Muscle of back (tissue), 11 donors: ENCODE data around the gene MYH6. TPM values are rescaled to one million over a fixed set of nuclear protein-coding genes. Genes with fewer than 3 reads are reported as not detected.
A peak's percentile ranks its signal among the peaks of the same experiment; 100 is the strongest.
"Not testable (repeated sequence)": the region's sequence is repeated elsewhere in the genome, so short reads cannot be mapped to it uniquely, and the experiment has no call there.

Source experiments
- DNase-seq, 3 donors: peaks; one replicate each; pipeline versions ENCODE4 v3.0.0 to v3.0.0-alpha.2; 2013
- polyA plus RNA-seq, 10 donors: library from polyadenylated mRNA; unstranded; fragments of 120-200 nt; gene quantifications; one replicate each; pipeline ENCODE4 v1.2.1, GENCODE V29; 2013; ENCODE audit not compliant: insufficient read length in 10 of 10

Gene MYH6
- polyA plus RNA-seq, 10 donors: 2.1 to 10.6 (median 5.5) TPM

DNA sequence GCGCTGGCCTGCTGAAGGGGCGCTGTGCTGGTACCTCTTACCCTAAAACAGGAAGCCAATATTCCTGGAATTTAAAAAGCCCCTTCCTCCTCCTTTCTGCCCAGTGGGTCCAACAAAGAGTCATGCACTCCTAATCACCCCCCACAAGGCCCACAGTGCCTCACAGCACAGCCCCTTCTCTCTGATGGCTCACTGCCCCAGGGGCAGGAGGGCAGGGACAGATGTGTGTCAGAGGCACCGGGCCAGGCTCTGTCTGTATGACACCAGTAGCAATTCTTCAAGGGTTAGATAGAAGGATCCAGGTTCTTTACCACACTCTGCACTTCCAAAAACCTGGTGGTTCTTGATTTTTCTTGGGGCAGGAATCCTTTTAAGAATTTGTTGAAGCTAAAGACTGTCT is 8.9 kb downstream of the MYH6 start:
- no peak for DNase-seq

DNA sequence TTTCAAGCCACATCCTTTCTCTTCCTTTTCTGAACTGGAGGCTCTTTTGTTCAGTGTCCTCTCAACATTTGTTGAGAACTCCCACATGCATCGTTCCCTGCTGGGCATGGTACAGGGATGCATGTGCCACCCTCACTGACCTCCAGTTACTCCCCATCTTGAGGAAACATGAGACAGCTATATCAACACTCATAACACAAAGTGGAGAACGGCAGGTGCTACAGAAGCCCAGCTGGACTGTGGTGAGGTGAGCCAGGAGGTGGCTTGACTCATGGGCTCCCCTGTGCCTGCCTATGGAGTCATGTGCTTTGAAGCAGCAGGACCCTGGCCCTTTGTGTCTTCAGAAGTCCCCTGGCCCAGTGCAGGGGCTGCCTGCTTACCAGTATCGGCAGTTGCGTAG is 9.7 kb downstream of the MYH6 start:
- no peak for DNase-seq

DNA sequence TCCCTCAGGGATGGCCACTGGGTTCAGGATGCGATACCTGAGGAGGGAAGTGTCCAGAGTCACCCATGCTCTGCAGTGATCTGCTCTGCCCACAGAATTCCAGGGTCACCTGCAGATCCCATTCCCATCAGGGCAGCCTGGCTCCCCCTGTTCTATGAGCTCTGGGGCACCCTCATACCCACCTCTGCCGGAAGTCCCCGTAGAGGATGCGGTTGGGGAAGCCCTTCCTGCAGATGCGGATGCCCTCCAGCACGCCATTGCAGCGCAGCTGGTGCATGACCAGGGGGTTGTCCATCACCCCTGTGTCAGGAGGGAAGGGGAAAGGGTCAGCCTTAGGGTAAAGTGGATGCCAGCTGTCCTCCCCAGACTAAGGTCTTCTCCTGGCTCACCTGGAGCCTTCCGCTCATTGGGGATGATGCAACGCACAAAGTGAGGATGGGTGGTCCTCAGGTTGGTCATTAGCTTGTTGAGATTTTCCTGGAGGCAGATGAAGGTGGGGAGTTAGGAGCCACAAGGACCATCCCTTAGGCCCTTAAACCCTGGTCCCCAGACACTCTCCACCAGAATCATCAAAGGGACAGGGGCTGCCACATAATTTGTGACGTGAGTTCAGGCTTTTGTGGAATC is 11.2 kb downstream of the MYH6 start:
- DNase-seq: no peak

DNA sequence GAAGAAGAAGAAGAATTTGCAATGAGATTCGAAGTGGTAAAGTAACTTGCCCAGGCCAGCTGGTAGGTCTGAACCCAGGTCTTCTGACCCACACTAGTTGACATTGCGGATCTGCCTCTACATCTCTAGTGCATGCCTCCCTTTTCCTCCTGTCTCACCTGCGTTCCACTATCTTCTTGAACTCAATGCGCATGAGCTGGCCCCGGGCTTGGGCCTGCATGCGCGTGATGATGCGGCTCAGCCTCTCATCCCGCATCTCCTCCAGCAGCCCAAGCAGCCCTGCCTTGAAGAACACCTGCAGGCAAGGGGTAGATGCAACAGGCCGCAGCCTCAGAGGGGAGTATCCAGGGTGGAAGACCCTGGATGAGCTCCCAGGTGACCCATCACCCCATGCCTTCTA is 11.9 kb downstream of the MYH6 start:
- DNase-seq: no peak

DNA sequence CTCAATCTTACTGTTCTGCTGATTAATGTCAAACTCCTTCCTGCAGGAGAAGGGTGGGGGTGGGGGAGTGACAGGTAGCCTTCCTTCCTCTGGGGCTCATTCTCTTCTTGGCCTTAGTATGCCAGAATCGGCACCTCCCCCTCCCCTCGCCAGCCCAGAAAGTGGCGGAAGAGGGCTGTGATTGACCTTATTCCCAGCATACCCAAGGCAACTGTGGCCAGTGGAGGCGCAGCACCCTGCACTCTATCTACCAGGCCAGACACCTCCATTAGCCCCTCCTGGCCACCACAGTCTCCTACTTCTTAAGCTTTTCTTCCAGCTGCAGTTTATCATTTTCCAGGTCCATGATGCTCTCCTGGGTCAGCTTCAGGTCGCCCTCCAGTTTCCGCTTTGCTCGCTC is 15.5 kb downstream of the MYH6 start:
- no peak for DNase-seq

DNA sequence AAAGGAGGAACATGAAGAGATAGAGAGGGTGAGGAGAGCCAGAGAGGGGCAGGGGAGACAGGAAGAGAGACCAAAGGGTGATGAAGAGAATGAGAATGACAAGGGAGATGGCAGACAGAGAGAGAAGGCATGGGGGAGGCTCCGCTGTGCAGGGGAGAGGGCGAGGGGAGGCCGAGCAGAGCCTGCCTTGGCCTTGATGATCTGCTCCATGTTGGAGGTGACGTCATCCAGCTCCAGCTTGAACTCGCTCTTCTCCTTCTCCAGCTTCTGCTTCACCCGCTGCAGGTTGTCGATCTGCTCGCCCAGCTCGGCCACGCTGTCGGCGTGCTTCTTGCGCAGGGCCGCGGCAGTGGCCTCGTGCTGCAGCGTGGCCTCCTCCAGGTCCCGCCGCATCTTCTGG is 18.2 kb downstream of the MYH6 start:
- DNase-seq: not testable (repeated sequence)

DNA sequence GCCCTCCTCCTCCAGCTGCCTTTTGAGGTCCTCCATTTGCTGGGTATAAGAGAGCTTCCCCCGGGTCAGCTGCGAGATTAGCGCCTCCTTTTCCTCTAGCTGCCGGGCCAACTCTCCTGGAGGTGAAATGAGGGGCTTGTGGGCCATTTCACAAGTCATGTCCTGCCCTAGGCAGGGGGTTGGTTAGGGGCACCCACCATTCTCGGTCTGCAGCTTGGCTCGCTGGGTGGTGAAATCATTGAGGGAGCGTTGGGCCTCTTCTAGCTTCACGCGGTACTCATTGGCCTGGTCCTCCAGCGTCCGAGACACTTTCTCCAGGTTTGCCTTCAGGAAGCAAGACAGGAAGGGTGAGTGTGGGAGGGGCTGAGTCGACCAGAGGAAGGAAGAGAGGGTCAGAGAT is 18.7 kb downstream of the MYH6 start:
- DNase-seq: no peak

DNA sequence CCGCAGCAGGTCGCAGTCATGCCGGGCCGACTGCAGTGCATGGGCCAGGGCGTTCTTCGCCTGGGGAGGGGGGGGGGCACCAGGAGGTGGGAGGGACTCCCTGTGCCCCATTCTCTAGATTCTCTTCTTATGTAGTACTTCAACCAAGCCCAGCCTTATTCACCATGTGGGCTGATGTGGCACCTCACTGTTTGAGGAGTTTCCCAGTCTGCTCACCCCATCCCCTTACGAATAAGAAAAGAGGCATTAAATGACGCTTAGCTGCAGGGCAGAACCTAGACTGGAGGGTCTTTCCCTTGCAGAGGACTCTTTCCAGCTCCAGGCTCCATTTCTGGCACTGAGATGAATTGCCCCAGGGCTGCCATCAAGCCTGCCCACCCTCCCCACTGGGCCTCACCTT is 19.1 kb downstream of the MYH6 start:
- no peak for DNase-seq

DNA sequence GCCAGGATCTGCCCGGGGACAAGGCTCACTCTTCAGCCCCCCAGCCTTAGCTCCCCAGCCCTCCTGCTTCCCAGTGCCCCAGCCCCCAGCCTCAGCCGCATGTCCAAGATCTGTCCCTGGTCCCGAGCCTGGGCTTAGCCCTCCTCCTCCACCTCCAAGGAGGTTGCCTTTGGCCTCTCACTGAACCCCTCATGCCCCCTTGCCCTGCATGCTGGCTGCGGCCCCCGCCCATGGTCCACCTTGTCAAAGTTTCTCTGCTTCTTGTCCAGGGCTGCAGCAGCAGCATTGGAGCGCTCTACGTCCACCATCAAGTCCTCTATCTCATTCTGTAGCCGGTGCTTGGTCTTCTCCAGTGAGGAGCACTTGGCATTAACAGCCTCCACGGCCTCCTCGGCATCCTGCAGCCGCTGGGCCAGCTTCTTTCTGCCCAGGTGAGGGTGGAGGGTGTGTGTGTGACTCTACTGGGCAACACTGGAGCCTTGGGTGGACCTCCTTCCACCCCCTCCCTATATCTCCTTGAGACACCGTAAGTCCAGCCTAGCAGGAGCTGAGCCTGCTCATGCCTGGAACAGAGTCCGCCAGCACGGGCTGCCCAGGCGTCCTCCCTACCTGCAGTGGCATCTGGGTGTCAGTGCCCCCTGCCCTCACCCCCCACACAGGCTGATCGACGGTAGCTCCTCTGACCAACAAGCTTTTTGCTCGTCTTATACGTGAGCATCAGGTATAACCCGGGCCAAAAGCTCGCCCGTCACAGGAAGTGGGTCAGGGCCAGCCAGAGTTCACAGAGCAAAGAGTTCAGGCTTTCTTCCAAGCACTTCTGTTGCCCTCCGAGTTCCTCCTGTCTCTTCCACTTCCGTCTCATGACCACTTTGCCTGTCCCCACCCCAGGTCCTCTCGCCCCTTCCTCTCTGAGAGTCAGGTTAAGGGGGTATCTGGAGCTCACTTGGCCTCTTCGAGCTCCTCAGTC is 19.9 kb downstream of the MYH6 start:
- no peak for DNase-seq

DNA sequence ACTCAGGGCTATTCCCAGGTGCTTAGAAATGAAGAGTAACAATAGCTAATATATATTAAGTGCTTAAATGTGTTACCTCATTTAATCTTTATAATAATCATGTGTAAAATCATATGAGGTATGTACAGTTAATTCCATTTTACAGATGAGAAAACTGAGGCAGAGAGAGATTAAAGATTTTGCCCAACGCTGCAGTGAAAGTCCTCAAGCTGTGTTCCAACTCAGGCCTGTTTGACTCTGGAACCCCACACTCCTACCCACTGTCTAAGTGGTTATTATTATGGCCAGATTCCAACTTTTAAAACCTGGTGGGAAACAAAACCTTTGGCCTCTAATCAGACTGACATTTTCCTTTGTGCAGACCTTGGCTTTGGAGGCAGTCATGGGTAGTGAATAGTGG is 21.1 kb downstream of the MYH6 start:
- DNase-seq: no peak

DNA sequence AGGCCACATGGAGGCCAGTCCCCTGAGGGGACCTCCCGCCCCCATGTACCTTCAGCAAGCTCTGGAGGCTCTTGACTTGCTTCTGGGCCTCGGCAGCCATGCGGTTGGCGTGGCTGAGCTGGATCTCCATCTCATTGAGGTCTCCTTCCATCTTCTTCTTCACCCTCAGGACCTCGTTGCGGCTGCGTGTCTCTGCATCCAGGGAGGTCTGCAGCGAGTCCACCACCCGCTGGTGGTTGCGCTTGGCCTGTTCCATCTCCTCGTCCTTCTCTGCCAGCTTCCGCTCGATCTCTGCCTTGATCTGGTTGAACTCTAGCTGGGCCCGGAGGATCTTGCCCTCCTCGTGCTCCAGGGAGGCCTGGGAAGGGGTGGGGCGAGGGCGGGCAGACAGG is 21.8 kb downstream of the MYH6 start:
- DNase-seq: not testable (repeated sequence)

DNA sequence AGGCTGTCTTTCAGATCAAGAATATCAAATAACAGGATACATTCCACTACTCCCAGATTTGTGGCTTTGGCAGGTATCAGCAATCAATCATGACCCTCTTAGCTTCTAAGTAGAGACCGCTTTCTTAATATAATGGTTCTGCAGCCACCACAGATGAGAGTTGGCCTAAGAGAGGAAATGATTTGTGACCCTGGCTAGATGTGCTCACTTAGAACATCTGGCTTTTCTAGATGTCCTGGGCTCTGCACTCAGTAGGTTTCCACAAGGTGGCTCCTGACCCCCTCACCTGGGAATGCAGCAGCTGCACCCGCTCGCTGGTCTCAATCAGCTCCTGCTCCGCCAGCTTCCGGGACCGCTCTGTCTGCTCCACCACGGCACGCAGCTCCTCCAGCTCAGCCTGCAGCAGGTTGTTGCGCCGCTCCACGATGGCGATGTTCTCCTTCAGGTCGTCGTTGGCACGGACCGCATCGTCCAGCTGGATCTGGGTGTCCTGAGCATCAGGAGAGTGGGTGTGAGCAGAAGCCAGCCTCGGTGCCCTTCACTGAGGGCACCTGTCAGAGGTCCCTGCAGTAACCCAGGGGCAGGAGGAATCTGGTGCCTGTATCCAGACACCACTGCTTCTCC is 22.3 kb downstream of the MYH6 start:
- no peak for DNase-seq

DNA sequence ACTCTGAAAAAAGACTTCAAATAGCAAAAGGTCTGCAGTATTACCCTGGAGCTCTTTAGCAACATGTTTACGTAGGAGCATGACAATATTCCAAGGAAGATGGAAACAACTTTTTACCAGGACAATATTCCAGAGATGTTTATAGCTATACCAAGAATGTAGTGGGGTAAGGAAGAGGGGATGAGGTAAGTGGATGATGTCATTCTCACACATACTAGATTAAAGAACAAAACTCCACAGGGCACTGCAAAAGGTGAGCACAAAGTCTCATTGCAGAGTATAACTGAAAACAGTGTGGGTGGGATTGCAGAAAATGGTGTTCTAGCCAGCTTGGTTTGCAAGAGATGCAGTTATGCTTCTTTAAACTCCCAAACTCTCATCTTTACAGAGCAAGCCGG is 22.8 kb downstream of the MYH6 start:
- no peak for DNase-seq

DNA sequence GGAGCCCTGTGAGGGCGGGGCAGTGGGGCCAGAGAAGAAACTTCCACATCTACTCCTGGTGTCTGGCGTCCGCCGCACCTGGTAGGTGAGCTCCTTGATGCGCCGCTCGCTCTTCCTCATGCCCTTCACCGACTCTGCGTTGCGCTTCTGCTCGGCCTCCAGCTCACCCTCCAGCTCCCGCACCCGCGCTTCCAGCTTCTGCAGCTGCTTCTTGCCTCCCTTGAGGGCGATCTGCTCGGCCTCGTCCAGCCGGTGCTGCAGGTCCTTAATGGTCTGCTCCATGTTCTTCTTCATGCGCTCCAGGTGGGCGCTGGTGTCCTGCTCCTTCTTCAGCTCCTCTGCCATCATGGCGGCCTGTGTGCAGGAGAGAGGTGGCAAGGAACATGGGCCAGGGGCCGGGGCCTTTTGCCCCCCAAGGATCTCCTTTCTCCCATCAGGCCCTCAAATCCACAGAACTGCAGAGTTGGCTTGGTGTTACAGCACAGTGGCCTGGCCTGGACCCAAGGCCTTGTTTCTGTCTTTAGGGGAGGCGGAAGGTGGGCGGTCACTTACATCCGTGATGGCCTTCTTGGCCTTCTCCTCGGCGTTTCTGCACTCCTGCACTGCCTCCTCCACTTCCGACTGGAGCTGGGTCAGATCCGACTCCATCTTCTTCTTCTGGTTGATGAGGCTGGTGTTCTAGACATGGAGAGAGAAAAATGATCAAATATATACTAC is 23.6 kb downstream of the MYH6 start:
- DNase-seq: no peak

DNA sequence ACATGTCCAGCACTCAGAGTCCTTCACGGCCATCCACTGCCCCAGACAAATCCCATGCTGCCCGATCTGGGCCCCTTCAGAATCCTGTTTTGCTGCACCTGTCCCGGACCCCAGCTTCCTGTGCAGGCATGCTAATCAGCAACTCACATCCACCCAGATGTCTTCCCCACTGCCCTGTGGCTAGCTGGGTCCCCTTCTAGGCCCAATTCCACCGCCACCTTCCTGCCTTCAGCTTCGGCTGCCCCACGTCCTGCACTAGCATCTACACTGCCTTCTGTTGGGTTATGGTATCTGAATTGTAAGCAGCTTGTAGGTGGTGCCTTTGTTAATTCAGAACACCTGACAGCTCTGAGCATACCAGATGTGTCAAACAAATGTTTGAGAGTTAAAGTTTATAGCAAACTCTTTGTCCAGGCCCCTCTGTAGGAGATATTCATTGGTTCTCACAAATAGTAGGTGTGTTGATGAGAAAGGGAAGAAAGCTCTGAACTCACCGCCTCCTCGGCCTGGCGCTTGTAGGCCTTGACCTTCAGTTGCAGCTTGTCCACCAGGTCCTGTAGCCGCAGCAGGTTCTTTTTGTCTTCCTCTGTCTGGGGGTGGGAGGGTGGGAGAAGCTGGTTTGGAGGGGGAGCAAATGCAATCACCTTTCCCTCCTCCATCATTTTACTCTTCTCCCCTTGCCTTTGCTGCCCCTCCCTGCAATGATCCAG is 25.2 kb downstream of the MYH6 start:
- DNase-seq: no peak

DNA sequence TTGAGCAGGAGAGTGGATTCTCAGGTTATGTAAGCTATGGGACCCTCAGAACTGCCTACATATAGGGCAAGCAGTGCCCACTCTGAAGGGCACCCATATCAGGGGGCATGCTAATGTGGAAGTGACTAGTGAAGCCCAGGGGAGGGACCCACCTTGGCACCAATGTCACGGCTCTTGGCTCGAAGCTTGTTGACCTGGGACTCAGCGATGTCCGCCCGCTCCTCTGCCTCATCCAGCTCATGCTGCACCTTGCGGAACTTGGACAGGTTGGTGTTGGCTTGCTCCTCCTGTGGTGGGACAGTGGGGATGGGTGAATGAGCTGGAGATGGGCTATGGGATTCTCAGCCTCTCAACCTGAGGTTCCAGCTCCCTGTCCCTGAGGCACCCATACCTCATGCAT is 25.8 kb downstream of the MYH6 start:
- no peak for DNase-seq

DNA sequence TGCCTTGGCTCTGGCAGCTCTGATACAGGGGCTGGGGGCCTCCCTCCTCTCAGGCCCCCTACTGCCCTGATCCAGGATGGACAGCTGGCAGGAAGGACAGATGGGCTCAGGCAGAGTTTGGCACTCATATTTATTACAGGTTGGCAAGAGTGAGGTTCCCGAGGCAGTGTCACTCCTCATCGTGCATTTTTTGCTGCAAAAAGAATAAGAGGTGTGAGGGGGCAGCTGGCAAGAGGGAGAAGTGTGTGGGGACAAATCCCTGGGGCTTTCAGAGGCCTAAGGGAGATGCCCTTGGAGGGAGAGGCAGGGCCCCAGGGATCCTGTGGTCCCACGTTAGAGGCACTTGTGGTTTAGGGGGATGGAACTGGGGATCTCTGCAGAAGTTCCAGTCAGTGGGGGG is 26.2 kb downstream of the MYH6 start:
- DNase-seq: no peak

DNA sequence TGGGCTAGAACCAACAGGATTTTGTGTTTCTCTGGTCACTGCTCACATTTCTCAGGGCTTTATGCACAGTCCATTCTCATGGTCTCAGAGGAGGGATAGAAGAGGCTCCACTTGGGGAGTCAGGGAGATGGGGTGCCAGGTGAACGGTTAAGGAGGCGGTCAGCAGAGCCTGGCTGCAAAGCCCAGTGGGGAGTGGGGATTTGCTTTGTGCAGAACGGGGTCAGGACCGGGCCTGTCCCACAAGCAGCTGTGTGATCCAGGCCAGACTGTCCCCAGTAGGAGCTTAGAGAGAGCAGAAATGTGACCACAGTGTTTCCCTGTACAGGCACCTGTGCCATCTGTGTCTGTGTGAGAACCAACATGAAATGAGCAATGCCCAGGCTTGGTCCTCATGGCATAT is 27.1 kb downstream of the MYH6 start:
- no peak for DNase-seq

DNA sequence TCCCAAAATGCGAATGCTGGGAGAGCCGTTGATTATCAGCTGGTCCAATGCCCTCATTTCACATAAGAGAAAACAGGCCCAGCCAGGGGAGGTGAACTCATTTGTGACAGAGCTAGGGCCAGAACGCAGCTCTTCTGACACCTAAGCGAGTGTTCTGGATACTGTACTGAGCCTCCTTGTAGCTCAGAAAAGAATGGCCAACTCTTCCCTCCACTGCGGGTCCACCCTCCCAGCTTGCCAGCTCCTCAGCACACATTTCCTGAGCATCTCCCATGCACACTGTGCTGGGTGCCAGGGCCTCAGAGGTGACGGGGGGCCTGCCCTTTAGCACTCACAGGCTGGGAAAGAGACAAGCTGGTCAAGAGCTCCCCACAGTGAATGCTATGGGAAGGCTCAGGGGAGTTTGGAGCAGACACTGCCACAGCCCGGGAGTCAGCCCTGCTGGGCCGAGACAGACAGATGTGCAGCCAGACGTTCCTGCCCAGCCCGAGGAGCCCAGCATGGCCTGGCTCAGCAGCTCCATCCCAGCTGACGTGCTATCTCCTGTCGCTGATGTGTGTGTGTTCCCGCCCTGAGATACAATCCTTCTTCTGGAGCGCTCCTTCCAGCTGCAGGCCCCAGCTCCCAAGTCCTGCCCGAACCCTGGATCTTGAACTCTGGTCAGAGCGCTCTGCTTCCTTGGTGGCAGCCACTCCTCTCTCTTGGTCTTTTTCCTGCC is 27.7 kb downstream of the MYH6 start:
- DNase-seq: peak in 1 of 3 donors; percentile 58

DNA sequence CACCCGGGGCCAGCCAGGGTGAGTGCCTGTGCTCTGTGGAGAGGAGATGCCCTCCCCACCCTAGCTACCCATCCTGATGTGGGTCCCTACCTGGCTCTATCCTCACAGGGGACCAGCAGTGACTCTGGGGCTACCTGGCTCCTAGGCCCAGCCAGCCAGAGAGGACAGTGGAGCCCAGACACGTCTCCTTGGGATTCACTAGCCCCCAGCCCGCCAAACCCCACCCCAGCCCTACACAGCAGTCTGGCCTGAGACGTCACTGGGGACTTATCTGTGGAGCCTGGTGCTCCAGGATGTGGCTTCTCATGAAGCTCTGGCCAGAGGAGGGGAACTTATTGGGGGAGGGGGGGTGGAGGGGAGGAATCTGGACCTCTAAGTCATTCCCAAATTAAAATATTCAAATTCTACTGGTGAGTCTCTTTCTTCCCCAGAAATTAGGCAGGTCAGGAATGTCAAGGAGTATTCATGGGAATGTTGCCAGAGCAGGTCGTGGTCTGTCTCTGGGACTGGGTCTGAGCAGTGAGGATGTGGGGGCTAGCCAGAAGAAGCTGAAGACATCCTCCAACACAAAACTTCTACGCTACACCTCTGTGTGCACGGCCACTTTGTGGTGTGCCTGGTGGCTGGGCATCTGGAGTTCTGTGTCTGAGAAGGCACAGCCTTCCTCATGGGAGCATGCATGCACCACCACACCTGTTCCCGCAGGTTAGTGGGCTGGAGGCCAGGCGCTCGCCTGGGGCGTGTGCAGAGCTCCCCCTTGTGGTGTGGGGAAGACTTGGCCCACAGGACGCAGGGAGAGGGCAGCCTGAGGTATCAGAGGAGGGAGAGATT is 28.5 kb downstream of the MYH6 start:
- peak in 2 of 3 donors; percentile 53 to 55 for DNase-seq
